Measurements from ENCODE around the gene CTPS2. TPM values are rescaled to one million over a fixed set of nuclear protein-coding genes. Genes with fewer than 3 reads are reported as not detected.
"Not testable (repeated sequence)": the region's sequence is repeated elsewhere in the genome, so short reads cannot be mapped to it uniquely, and the experiment has no call there.

Gene CTPS2
- total RNA-seq, 4 donors from 2014 or later = 8.7 to 24.9 (median 12.0) TPM

DNA sequence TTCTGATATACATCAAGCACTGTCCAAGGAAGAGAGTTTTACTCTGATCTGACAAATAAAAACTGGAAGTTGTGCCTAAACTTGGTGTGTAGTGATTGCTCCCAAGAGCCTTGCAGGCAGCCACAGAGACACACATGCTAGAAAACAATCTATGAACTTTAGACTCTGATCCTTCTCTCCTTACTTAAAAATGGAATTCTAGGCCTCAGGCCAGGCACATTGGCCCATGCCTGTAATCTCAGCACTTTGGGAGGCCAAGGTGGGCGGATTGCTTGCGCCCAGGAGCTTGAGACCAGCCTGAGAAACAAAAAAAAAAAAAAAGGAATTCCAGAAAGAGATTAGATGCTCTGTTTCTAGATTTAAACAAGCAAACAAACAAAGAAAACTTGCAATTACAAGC lies 108.1 kb downstream of the CTPS2 start:
- H3K36me3 ChIP-seq = no peaks in the 10 kb centered on the region
- DNase-seq (ENCODE audit: low spot score in 2 of 2) = no peak
- H3K27me3 ChIP-seq = no peaks in the 10 kb centered on the region
- TF ChIP-seq POLR2AphosphoS5 (IDR thresholded peaks at IDR 0.05) (no peak), POLR2A (IDR thresholded peaks at IDR 0.05) (no peak), EP300 (IDR thresholded peaks at IDR 0.05) (no peak)
- TF ChIP-seq, protein P1, sequence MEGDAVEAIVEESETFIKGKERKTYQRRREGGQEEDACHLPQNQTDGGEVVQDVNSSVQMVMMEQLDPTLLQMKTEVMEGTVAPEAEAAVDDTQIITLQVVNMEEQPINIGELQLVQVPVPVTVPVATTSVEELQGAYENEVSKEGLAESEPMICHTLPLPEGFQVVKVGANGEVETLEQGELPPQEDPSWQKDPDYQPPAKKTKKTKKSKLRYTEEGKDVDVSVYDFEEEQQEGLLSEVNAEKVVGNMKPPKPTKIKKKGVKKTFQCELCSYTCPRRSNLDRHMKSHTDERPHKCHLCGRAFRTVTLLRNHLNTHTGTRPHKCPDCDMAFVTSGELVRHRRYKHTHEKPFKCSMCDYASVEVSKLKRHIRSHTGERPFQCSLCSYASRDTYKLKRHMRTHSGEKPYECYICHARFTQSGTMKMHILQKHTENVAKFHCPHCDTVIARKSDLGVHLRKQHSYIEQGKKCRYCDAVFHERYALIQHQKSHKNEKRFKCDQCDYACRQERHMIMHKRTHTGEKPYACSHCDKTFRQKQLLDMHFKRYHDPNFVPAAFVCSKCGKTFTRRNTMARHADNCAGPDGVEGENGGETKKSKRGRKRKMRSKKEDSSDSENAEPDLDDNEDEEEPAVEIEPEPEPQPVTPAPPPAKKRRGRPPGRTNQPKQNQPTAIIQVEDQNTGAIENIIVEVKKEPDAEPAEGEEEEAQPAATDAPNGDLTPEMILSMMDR (IDR thresholded peaks at IDR 0.05) = no peak
- H3K4me3 ChIP-seq = no peak overlapping the region
- H3K27ac ChIP-seq = no peak overlapping the region
- 85% methylated on average over 2 of the region's 2 CpGs for WGBS
- no peaks in the 10 kb centered on the region for H3K4me1 ChIP-seq
- H3K9me3 ChIP-seq = no peaks in the 10 kb centered on the region

DNA sequence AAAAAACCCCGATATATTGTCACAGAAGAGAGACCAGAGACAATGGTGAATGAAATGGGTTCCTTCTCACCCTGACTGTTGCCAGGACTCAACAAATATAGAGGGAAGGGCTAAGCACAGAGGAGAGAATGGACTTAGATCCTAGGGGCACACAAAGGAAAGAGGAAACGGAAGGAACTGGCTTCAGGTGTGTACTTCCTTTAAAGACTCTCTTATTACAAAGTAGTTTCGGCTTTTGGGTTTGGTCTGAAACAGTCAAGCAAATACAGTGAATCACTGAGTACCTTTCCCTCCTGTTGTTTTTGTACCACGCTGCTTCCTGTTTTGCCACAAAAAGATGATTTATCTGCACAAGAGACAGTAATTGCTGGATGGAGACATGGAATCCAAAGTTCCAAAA lies 108.6 kb downstream of the CTPS2 start:
- H3K36me3 ChIP-seq = no peaks in the 10 kb centered on the region
- DNase-seq (ENCODE audit: low spot score in 2 of 2) = no peak
- no peak for TF ChIP-seq POLR2A (IDR thresholded peaks at IDR 0.05)
- TF ChIP-seq, protein P1 (IDR thresholded peaks at IDR 0.05) = no peak
- no peak for TF ChIP-seq POLR2AphosphoS5 (IDR thresholded peaks at IDR 0.05)
- no peak for TF ChIP-seq EP300 (IDR thresholded peaks at IDR 0.05)
- no peak overlapping the region for H3K4me3 ChIP-seq
- no peak overlapping the region for H3K27ac ChIP-seq
- H3K27me3 ChIP-seq = no peaks in the 10 kb centered on the region
- 81% methylated on average over 4 of the region's 4 CpGs for WGBS
- H3K4me1 ChIP-seq = no peaks in the 10 kb centered on the region
- no peaks in the 10 kb centered on the region for H3K9me3 ChIP-seq

- H3K36me3 ChIP-seq; H3K4me1 ChIP-seq; DNase-seq (ENCODE audit: low spot score in 2 of 2); H3K4me3 ChIP-seq; H3K27me3 ChIP-seq; H3K27ac ChIP-seq; H3K9me3 ChIP-seq: not testable (repeated sequence)
- whole genome bisulfite sequencing = 94% methylated on average over 6 of the region's 6 CpGs
Observed at GRCh38 chrX:16603235-16603634, 109.2 kb downstream of the CTPS2 start.

GRCh38 chrX:16601885-16602284 lies 110.6 kb downstream of the CTPS2 start:
- Histone ChIP-seq H3K4me3 (no peak overlapping the region), H3K36me3 (no peaks in the 10 kb centered on the region)
- no peak for DNase-seq (ENCODE audit: low spot score in 2 of 2)

GRCh38 chrX:16594490-16594889 lies 118.0 kb downstream of the CTPS2 start:
- Histone ChIP-seq H3K4me1 (no peaks in the 10 kb centered on the region), H3K27me3 (no peaks in the 10 kb centered on the region), H3K9me3 (no peaks in the 10 kb centered on the region), H3K36me3 (no peaks in the 10 kb centered on the region), H3K4me3 (no peak overlapping the region), H3K27ac (no peak overlapping the region)
- TF ChIP-seq POLR2A (IDR thresholded peaks at IDR 0.05) (no peak), EP300 (IDR thresholded peaks at IDR 0.05) (no peak), POLR2AphosphoS5 (IDR thresholded peaks at IDR 0.05) (no peak)
- TF ChIP-seq, protein P1 (IDR thresholded peaks at IDR 0.05) = no peak
- 76% methylated on average over 3 of the region's 3 CpGs for WGBS
- no peak for DNase-seq (ENCODE audit: low spot score in 2 of 2)

More at GRCh38 chrX:16601885-16602284, 110.6 kb downstream of the CTPS2 start:
- TF ChIP-seq POLR2AphosphoS5 (IDR thresholded peaks at IDR 0.05) = no peak
- H3K27me3 ChIP-seq = no peaks in the 10 kb centered on the region
- H3K27ac ChIP-seq = no peak overlapping the region
- H3K4me1 ChIP-seq = no peaks in the 10 kb centered on the region
- no peaks in the 10 kb centered on the region for H3K9me3 ChIP-seq
- WGBS = 82% methylated on average over 4 of the region's 4 CpGs

GRCh38 chrX:16593801-16594200 lies 118.7 kb downstream of the CTPS2 start:
- no peak overlapping the region for H3K4me3 ChIP-seq
- TF ChIP-seq POLR2A (IDR thresholded peaks at IDR 0.05) (no peak), POLR2AphosphoS5 (IDR thresholded peaks at IDR 0.05) (no peak), EP300 (IDR thresholded peaks at IDR 0.05) (no peak)
- TF ChIP-seq, protein P1 (IDR thresholded peaks at IDR 0.05) = no peak
- H3K36me3 ChIP-seq = no peaks in the 10 kb centered on the region
- 80% methylated on average over 4 of the region's 4 CpGs for WGBS
- H3K27me3 ChIP-seq = no peaks in the 10 kb centered on the region
- H3K27ac ChIP-seq = no peak overlapping the region
- no peaks in the 10 kb centered on the region for H3K4me1 ChIP-seq
- no peak for DNase-seq (ENCODE audit: low spot score in 2 of 2)
- H3K9me3 ChIP-seq = no peaks in the 10 kb centered on the region
